BJ (cell line): ENCODE data around the gene AURKAIP1. TPM values are rescaled to one million over a fixed set of nuclear protein-coding genes. Genes with fewer than 3 reads are reported as not detected.

Source experiments
- CTCF ChIA-PET: fragments of 350-600 bp; formaldehyde crosslinking; extraction: SDS; loops from one replicate; lab custom pipeline; 2021; ENCODE audit warnings: antibody characterized with exemption, inconsistent platforms; lab: Yijun Ruan, JAX
- POLR2A ChIA-PET: fragments of 300-600 bp; sonication (Branson Sonifier 250); formaldehyde crosslinking; extraction: SDS; loops from one replicate; lab custom pipeline; 2021; ENCODE audit warnings: antibody characterized with exemption; lab: Charles Lee
- DNase-seq: peaks from one replicate; pipeline ENCODE4 v3.0.0-alpha.2; 2011; ENCODE audit warnings: low read depth
- H3K27me3 ChIP-seq: 2 replicates; pipeline ENCODE4 v1.6.0; 2011; ENCODE audit warnings: low read length; ENCODE audit not compliant: control insufficient read depth, insufficient read depth
- H3K36me3 ChIP-seq: 2 replicates; pipeline ENCODE4 v1.5.1; 2011; ENCODE audit warnings: low read length; ENCODE audit not compliant: control insufficient read depth, insufficient read depth
- H3K4me3 ChIP-seq: 2 replicates; pipeline ENCODE4 v1.5.1; 2011; ENCODE audit warnings: low read depth, mild to moderate bottlenecking, control low read depth, low read length
- CTCF ChIP-seq: IDR thresholded peaks from 2 replicates; pipeline ENCODE4 v1.5.1; 2011; ENCODE audit warnings: low read depth, mild to moderate bottlenecking, control low read depth, inconsistent platforms, low read length, moderate library complexity; ENCODE audit not compliant: insufficient read depth
- polyA plus RNA-seq: library from polyadenylated mRNA; depleted of rRNA; stranded (reverse); fragments of >200 nt; gene quantifications from 2 replicates; pipeline ENCODE4 v1.2.3, GENCODE V29; 2011

The AURKAIP1 gene
- polyA plus RNA-seq, 1 experiment = 97.8 TPM

- peak; percentile 68 for DNase-seq
- CTCF ChIA-PET = interaction anchor here (0.6 to 1.4 kb wide), 8 partner anchors 12 to 145 kb away, joined by 3 to 9 read pairs (median 4); no protein-coding TSS in a partner anchor
Measured at GRCh38 chr1:1359664-1360468, 15.1 kb downstream of the AURKAIP1 start.

GRCh38 chr1:1359308-1359663 lies 15.7 kb downstream of the AURKAIP1 start:
- ChIA-PET CTCF (interaction anchor here (0.6 to 2.7 kb wide), 5 partner anchors 12 to 474 kb away, joined by 3 to 31 read pairs (median 3); no protein-coding TSS in a partner anchor), POLR2A (interaction anchor here (1.0 kb wide), 1 partner anchor 16 kb away, joined by 4 read pairs; no protein-coding TSS in a partner anchor)
- no peak for TF ChIP-seq CTCF
- Histone ChIP-seq H3K27me3 (no peaks in the 10 kb centered on the region), H3K4me3 (peak overlapping the region; percentile 95), H3K36me3 (peaks cover 7% of the 10 kb centered on the region)
- no peak for DNase-seq

More at GRCh38 chr1:1359664-1360468, 15.1 kb downstream of the AURKAIP1 start:
- H3K4me3 ChIP-seq = peak overlapping the region; percentile 12
- POLR2A ChIA-PET = no interaction called here
- H3K36me3 ChIP-seq = peaks cover 2% of the 10 kb centered on the region
- TF ChIP-seq CTCF = no peak
- H3K27me3 ChIP-seq = no peaks in the 10 kb centered on the region

- Histone ChIP-seq H3K36me3 (peaks cover 14% of the 10 kb centered on the region), H3K27me3 (no peaks in the 10 kb centered on the region), H3K4me3 (peak within 1 kb of the TSS; percentile 95)
- DNase-seq = peak; percentile 73
- TF ChIP-seq CTCF = no peak
- POLR2A ChIA-PET = interaction anchor here (0.6 to 1.0 kb wide), 2 partner anchors 17 to 49 kb away, joined by 3 to 4 read pairs; no protein-coding TSS in a partner anchor
- CTCF ChIA-PET = interaction anchor here (0.6 to 2.7 kb wide), 4 partner anchors 10 to 473 kb away, joined by 3 to 31 read pairs (median 6); partner anchors contain the start of gene DVL1
Measured at GRCh38 chr1:1358433-1359271, 16.4 kb downstream of the AURKAIP1 start, which contains the start of gene MXRA8. Gene MXRA8, minus strand, starts transcription at chr1:1358555. Its CDS starts 51 bp downstream, at chr1:1358504.

- H3K36me3 ChIP-seq = peaks cover 21% of the 10 kb centered on the region
- no peak for DNase-seq
- ChIA-PET CTCF (interaction anchor here (1.4 to 2.7 kb wide), 3 partner anchors 9 to 14 kb away, joined by 4 to 31 read pairs (median 8); partner anchors contain the start of gene DVL1), POLR2A (interaction anchor here (0.6 kb wide), 1 partner anchor 48 kb away, joined by 3 read pairs; no protein-coding TSS in a partner anchor)
- H3K27me3 ChIP-seq = no peaks in the 10 kb centered on the region
- peak overlapping the region; percentile 95 for H3K4me3 ChIP-seq
- TF ChIP-seq CTCF = no peak
Measured at GRCh38 chr1:1357871-1358432, 17.1 kb downstream of the AURKAIP1 start.
